ENCODE measurements around the gene LY86. TPM values are rescaled to one million over a fixed set of nuclear protein-coding genes. Genes with fewer than 3 reads are reported as not detected.

Gene LY86
- total RNA-seq, 2 experiments from 2014 or later, result 0.90 to 1.5 TPM

DNA sequence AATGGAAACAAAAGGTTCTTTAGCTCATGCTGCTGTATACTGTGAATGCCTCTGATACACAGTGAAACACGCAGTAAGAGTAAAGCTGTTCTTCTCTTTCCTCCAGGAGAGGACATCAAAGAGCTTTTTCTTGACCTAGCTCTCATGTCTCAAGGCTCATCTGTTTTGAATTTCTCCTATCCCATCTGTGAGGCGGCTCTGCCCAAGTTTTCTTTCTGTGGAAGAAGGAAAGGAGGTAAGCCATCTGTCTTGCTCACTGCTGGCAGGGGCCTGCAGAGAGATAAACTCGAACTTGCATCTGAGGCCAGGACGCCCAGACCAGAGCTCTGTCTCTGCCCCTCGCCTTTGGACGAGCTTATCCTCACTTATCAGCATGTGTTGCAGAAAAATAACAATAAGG, 37.7 kb downstream of the LY86 start:
- ATAC-seq, result no peak
- POLR2A ChIA-PET, result no interaction called here
- peaks cover 15% of the 10 kb centered on the region for H3K4me1 Mint-ChIP-seq
- no peak overlapping the region for H3K27ac Mint-ChIP-seq
- intact Hi-C loops (cut with DNase I, micrococcal nuclease), result no loop called here
- CTCF ChIA-PET, result interaction anchor here (0.5 to 2.1 kb wide), 4 partner anchors 51 to 1160 kb away, joined by 3 to 6 read pairs (median 3); partner anchors contain the start of gene F13A1
- no peak overlapping the region for H3K4me3 Mint-ChIP-seq
- no peak for DNase-seq
- no peaks in the 10 kb centered on the region for H3K36me3 Mint-ChIP-seq (ENCODE audit: low read depth)
- H3K9me3 Mint-ChIP-seq (ENCODE audit: low read depth), result no peaks in the 10 kb centered on the region
- no peaks in the 10 kb centered on the region for H3K27me3 Mint-ChIP-seq

DNA sequence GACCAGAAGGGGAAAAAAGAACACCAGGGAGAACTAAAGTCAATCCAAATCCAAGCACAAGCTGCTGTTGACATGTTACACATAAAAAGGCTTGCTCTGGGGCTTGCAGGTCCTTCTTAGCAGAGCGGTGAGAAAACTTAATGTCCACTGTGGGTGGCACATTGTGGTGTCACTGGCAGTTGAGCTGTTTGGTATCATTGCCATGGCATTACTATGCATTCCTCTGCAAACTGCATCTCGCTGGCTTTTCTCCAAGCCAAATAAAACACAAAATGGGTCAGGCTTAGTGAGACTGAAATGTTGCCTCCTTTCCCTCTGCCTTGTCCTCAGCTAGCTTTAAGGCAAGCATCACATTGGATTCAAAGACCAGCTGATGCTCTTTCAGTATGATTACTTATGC, 40.9 kb downstream of the LY86 start:
- Mint-ChIP-seq H3K36me3 (ENCODE audit: low read depth) (no peaks in the 10 kb centered on the region), H3K27ac (no peak overlapping the region), H3K9me3 (ENCODE audit: low read depth) (no peaks in the 10 kb centered on the region), H3K4me1 (peaks cover 24% of the 10 kb centered on the region), H3K27me3 (no peaks in the 10 kb centered on the region), H3K4me3 (no peak overlapping the region)
- no peak for ATAC-seq
- ChIA-PET POLR2A (no interaction called here), CTCF (interaction anchor here (1.4 kb wide), 1 partner anchor 9 kb away, joined by 3 read pairs; no protein-coding TSS in a partner anchor)
- DNase-seq, result no peak
- intact Hi-C loops (cut with DNase I, micrococcal nuclease), result no loop called here

DNA sequence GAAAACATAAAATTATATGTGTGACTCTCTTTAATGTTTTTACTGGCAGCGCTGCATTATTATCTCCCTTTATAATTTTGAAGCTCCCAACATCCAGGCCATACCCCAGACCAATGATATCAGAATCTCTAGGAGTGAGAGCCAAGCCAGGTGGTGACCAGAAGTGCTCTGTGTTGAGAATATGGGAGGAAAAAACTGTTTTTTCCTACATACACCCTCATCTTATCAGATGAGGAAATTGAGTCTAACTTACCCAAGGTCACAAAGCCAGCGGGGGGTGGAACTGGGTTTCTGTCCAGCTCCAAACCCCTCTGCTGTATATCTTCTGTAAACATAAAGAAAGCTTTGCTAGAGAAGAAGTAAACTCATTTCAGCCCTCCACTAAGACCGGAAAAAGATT, 42.5 kb downstream of the LY86 start:
- H3K4me3 Mint-ChIP-seq, result no peak overlapping the region
- H3K27ac Mint-ChIP-seq, result no peak overlapping the region
- intact Hi-C loops (cut with DNase I, micrococcal nuclease), result no loop called here
- CTCF ChIA-PET, result interaction anchor here (0.6 to 1.4 kb wide), 2 partner anchors 11 to 15 kb away, joined by 3 to 4 read pairs; no protein-coding TSS in a partner anchor
- no peaks in the 10 kb centered on the region for H3K27me3 Mint-ChIP-seq
- H3K9me3 Mint-ChIP-seq (ENCODE audit: low read depth), result no peaks in the 10 kb centered on the region
- POLR2A ChIA-PET, result no interaction called here
- DNase-seq (no peak), ATAC-seq (no peak)
- H3K4me1 Mint-ChIP-seq, result peaks cover 28% of the 10 kb centered on the region
- no peaks in the 10 kb centered on the region for H3K36me3 Mint-ChIP-seq (ENCODE audit: low read depth)

DNA sequence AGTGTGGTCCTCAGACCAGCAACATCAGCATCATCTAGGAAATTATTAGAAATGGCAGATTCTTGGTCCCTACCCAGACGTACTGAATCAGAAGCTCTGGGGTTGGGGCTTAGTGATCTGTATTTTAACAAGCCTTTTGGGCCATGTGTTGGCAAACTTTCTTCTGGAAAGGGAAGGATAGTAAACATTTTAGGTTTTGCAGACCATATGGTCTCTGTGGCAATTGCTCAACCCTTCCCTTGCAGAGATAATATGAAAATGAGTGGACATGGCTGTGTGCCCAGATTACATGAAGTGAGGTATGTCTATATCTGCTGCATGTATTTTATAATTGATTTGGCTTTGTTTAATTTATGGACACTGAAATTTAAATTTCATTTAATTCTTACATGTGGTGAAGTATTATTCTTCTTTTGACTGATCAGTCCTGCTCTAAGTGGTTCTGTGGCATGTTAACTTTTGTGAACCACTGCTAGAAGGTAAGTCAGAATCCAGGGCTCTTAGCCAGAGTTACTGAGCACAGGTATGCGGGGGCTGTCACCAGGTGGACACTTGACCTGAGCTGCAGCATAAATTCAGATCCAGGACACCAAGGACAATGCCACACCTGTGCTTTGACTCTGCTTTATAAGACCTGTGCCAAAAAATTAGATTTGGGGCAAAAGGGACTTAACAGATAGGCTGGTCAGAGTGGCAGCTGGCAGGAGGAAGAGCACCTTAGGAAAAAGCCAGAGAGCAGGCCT, 43.2 kb downstream of the LY86 start:
- Mint-ChIP-seq H3K27ac (no peak overlapping the region), H3K4me3 (no peak overlapping the region), H3K4me1 (peaks cover 29% of the 10 kb centered on the region), H3K9me3 (ENCODE audit: low read depth) (no peaks in the 10 kb centered on the region), H3K27me3 (no peaks in the 10 kb centered on the region), H3K36me3 (ENCODE audit: low read depth) (no peaks in the 10 kb centered on the region)
- no peak for DNase-seq
- intact Hi-C loops (cut with DNase I, micrococcal nuclease), result no loop called here
- no peak for ATAC-seq
- ChIA-PET POLR2A (no interaction called here), CTCF (interaction anchor here (0.6 to 1.4 kb wide), 2 partner anchors 10 to 16 kb away, joined by 3 to 4 read pairs; no protein-coding TSS in a partner anchor)

DNA sequence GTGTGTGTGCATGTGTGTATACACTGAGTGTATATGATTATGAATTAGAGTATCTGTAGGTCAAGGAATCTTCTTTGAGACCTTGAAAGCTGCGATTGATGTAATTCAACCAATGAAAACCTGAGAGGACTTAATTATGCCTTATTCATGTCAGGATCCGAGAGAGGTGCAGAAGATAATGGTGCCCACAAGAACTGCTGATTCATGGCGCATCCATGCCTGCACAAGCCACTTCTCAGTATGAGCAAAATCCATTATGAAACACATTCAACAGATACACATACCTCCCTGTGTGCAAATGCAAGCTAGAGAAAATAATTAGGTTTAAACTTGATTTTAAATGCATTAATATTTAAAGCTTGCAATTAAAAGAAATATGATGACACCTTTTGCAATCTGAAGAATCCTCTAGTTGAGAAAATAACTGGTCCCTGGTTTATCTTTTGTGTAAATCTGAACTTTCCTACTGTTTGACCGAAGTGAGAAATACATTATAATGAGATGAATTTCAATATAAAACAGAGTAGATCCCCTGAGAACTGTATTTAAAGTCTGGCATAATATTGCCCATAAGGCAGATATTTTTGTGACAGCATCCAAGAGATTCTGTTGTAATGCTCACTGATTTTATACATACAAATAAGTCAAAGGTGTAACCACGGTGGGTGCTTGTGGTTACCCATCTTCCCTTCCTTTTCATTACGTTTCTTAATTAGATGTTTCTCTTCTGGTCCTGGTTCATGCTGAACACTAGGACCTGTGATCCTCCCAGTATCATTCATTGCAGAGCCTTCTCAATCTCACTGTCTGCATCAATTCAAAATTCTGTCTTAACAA, 45.6 kb downstream of the LY86 start:
- intact Hi-C loops (cut with DNase I, micrococcal nuclease), result no loop called here
- CTCF ChIA-PET, result interaction anchor here (1.2 kb wide), 1 partner anchor 14 kb away, joined by 3 read pairs; no protein-coding TSS in a partner anchor
- POLR2A ChIA-PET, result no interaction called here
- H3K27ac Mint-ChIP-seq, result no peak overlapping the region
- no peak for ATAC-seq
- DNase-seq, result no peak
- H3K27me3 Mint-ChIP-seq, result no peaks in the 10 kb centered on the region
- no peaks in the 10 kb centered on the region for H3K9me3 Mint-ChIP-seq (ENCODE audit: low read depth)
- no peak overlapping the region for H3K4me3 Mint-ChIP-seq
- H3K4me1 Mint-ChIP-seq, result peaks cover 21% of the 10 kb centered on the region
- H3K36me3 Mint-ChIP-seq (ENCODE audit: low read depth), result no peaks in the 10 kb centered on the region

DNA sequence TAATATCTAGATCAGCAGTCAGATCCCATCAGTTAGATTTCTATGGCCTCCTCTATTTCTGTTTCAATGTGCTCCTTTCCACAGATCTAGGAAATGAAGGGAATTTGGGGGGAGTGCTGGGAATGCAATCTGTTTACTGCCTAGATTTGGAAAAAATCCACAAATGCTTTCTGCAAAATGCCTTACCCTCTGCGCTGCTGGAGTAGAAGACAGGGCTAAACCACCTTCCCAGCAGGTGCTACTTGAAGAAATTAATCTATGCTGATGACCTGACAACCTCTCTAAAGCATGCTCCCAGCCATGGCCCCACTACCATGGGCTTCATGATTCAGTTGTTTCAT, 46.2 kb downstream of the LY86 start:
- H3K4me3 Mint-ChIP-seq, result no peak overlapping the region
- intact Hi-C loops (cut with DNase I, micrococcal nuclease), result no loop called here
- no peak for ATAC-seq
- ChIA-PET CTCF (no interaction called here), POLR2A (no interaction called here)
- H3K27ac Mint-ChIP-seq, result no peak overlapping the region
- H3K27me3 Mint-ChIP-seq, result no peaks in the 10 kb centered on the region
- peaks cover 21% of the 10 kb centered on the region for H3K4me1 Mint-ChIP-seq
- no peaks in the 10 kb centered on the region for H3K9me3 Mint-ChIP-seq (ENCODE audit: low read depth)
- no peak for DNase-seq
- H3K36me3 Mint-ChIP-seq (ENCODE audit: low read depth), result no peaks in the 10 kb centered on the region

DNA sequence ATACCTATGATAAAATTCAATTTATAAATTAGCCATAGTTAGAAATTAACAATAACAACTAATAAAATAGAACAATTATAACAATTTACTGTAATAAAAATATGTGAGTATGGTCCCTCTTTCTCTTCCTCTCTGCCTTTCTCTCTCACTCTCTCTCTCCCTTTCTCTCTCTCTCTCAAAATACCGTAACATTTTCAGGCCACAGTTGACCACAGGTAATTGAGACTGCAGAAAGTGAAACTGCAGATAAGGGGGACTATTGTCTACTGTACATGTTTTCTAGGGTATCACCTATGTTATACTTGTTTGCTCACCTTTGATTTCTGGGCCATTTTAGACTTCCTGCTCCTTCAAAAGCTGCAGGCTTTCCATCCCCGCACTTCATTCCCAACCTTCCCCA, 46.8 kb downstream of the LY86 start:
- ChIA-PET CTCF (no interaction called here), POLR2A (no interaction called here)
- Mint-ChIP-seq H3K4me1 (peaks cover 21% of the 10 kb centered on the region), H3K36me3 (ENCODE audit: low read depth) (no peaks in the 10 kb centered on the region), H3K4me3 (no peak overlapping the region), H3K27me3 (no peaks in the 10 kb centered on the region), H3K27ac (no peak overlapping the region), H3K9me3 (ENCODE audit: low read depth) (no peaks in the 10 kb centered on the region)
- DNase-seq, result no peak
- intact Hi-C loops (cut with DNase I, micrococcal nuclease), result no loop called here
- no peak for ATAC-seq

DNA sequence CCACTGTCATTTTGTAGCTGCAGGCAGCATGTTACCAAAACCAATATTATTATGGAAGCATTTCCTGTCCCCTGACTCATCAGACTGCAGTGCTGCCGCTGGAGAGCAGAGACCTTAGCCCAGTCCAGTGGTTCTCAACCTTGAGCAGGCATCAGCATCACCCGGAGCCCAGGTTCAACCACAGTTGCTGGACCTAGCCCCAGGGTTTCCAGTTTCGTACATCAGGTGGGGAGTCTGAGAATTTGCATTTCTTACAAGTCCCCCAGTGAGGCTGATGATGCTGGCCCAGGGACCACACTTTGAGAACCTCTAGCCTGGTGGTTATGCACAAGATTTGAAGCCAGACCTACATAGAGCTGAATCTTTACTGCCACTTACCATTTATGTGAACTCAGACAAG, 47.3 kb downstream of the LY86 start:
- ChIA-PET CTCF (no interaction called here), POLR2A (no interaction called here)
- Mint-ChIP-seq H3K4me1 (peaks cover 21% of the 10 kb centered on the region), H3K27me3 (no peaks in the 10 kb centered on the region), H3K36me3 (ENCODE audit: low read depth) (no peaks in the 10 kb centered on the region), H3K9me3 (ENCODE audit: low read depth) (no peaks in the 10 kb centered on the region), H3K27ac (no peak overlapping the region), H3K4me3 (no peak overlapping the region)
- no peak for DNase-seq
- ATAC-seq, result no peak
- intact Hi-C loops (cut with DNase I, micrococcal nuclease), result no loop called here

DNA sequence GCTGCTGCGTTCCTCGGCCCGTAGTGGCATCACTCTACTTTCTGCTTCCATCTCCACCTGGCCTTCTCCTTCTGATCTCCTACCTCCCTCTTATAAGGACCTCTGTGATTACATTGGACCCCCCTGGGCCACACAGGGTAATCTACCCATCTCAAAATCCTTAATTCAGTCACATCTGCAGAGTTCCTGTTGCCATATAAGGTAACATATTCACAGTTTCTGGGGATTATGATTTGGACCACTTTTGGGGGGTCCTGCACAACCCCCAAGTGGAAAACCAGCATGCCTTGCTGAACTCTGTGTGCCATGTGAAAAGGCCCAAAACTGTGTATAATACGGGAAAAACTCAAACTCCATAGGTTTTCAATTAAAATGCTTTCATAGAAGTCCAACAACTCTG, 51.1 kb downstream of the LY86 start:
- Mint-ChIP-seq H3K27me3 (no peaks in the 10 kb centered on the region), H3K9me3 (ENCODE audit: low read depth) (no peaks in the 10 kb centered on the region), H3K36me3 (ENCODE audit: low read depth) (no peaks in the 10 kb centered on the region), H3K4me3 (no peak overlapping the region), H3K27ac (no peak overlapping the region), H3K4me1 (peaks cover 15% of the 10 kb centered on the region)
- intact Hi-C loops (cut with DNase I, micrococcal nuclease), result no loop called here
- DNase-seq (no peak), ATAC-seq (no peak)
- CTCF ChIA-PET, result no interaction called here
- POLR2A ChIA-PET, result no interaction called here

DNA sequence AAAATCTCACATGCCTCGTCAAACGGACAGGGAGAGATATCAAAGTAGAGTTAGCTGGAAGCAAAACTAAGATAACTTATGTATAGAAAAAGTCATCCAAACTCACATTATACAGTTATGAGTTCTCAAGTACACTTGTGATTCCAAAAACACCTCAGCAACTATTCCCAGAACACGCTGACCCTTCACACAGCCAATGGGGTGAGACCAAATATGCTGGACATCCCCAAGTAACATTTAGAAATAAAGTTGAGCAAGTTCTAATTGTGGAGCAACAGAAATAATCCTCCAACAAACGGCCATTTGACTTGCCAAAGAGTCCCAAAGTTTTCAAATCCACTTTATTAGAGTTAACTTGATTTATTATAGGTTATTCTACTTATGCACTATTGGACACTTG, 52.4 kb downstream of the LY86 start:
- no peaks in the 10 kb centered on the region for H3K9me3 Mint-ChIP-seq (ENCODE audit: low read depth)
- intact Hi-C loops (cut with DNase I, micrococcal nuclease), result no loop called here
- no peak for ATAC-seq
- H3K36me3 Mint-ChIP-seq (ENCODE audit: low read depth), result no peaks in the 10 kb centered on the region
- peaks cover 8% of the 10 kb centered on the region for H3K4me1 Mint-ChIP-seq
- POLR2A ChIA-PET, result interaction anchor here (0.6 kb wide), 1 partner anchor 40 kb away, joined by 3 read pairs; no protein-coding TSS in a partner anchor
- no peak overlapping the region for H3K27ac Mint-ChIP-seq
- no peak for DNase-seq
- CTCF ChIA-PET, result interaction anchor here (0.7 to 1.8 kb wide), 2 partner anchors 10 to 43 kb away, joined by 4 read pairs; no protein-coding TSS in a partner anchor
- no peaks in the 10 kb centered on the region for H3K27me3 Mint-ChIP-seq
- H3K4me3 Mint-ChIP-seq, result no peak overlapping the region

DNA sequence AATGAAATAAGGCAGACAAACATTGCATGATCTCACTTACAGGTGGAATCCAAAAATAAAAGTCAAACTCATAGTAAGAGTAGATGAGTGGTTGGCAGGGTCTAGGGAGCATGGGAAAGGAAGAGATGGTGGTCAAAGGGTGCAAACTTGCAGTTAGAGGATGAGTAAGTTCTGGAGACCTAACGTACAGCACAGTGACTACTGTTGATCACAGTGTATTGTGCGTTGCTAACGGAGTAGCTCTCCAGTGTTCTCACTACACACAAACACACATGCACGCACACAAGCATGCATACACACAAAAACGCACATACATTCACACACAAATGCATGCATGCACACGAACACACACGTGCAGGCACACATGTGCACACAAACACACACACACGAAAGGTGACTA, 54.9 kb downstream of the LY86 start:
- ChIA-PET POLR2A (no interaction called here), CTCF (interaction anchor here (1.3 kb wide), 1 partner anchor 16 kb away, joined by 4 read pairs; no protein-coding TSS in a partner anchor)
- peak; percentile 89 for ATAC-seq
- Mint-ChIP-seq H3K9me3 (ENCODE audit: low read depth) (no peaks in the 10 kb centered on the region), H3K4me1 (peaks cover 6% of the 10 kb centered on the region), H3K36me3 (ENCODE audit: low read depth) (no peaks in the 10 kb centered on the region), H3K27ac (no peak overlapping the region), H3K4me3 (no peak overlapping the region), H3K27me3 (no peaks in the 10 kb centered on the region)
- DNase-seq, result no peak
- intact Hi-C loops (cut with DNase I, micrococcal nuclease), result no loop called here
